Natural killer cell (primary cell): ENCODE measurements around the gene ARF3. TPM values are rescaled to one million over a fixed set of nuclear protein-coding genes. Genes with fewer than 3 reads are reported as not detected.

ENCODE experiments used
- ATAC-seq, 3 donors: fragments of 150-1000 bp in 2 of 3; fragments of 200-7000 bp in 1 of 3; cut with Tn5 transposase; 1 replicate in 1 of 3; 2 replicates in 2 of 3; pipeline ENCODE4 v1.10.0; 2021; ENCODE audit warnings: mild to moderate bottlenecking in 2 of 3, moderate library complexity in 2 of 3
- DNase-seq, 2 donors: peaks; one replicate each; pipeline versions ENCODE4 v3.0.0 to v3.0.0-alpha.2; 2013 to 2021; ENCODE audit warnings: mixed read lengths in 1 of 2
- H3K27ac ChIP-seq: one replicate; pipeline ENCODE4 v1.5.1; 2013; ENCODE audit warnings: mild to moderate bottlenecking, low read length
- H3K27me3 ChIP-seq: one replicate; pipeline ENCODE4 v1.6.1; 2013; ENCODE audit warnings: low read length; ENCODE audit not compliant: control insufficient read depth, insufficient read depth
- H3K36me3 ChIP-seq: one replicate; pipeline ENCODE4 v1.6.1; 2013; ENCODE audit warnings: low read length; ENCODE audit not compliant: control insufficient read depth, insufficient read depth
- H3K4me1 ChIP-seq: one replicate; pipeline ENCODE4 v1.6.1; 2013; ENCODE audit warnings: low read length; ENCODE audit not compliant: control insufficient read depth, insufficient read depth
- H3K4me3 ChIP-seq: one replicate; pipeline ENCODE4 v1.5.1; 2013; ENCODE audit warnings: low read length
- H3K9me3 ChIP-seq: one replicate; pipeline ENCODE4 v1.6.1; 2013; ENCODE audit warnings: low read length; ENCODE audit not compliant: control insufficient read depth, insufficient read depth
- H3K27ac Mint-ChIP-seq, 2 donors: one replicate each; pipeline ENCODE4 v1.8.0; 2022; ENCODE audit warnings: mild to moderate bottlenecking in 2 of 2, mixed read lengths in 2 of 2, moderate library complexity in 1 of 2
- H3K27me3 Mint-ChIP-seq, 2 donors: one replicate each; pipeline ENCODE4 v1.8.0; 2022; ENCODE audit warnings: low read depth in 2 of 2, mixed read lengths in 2 of 2
- H3K36me3 Mint-ChIP-seq: one replicate; pipeline ENCODE4 v1.8.0; 2022; ENCODE audit warnings: mixed read lengths
- H3K4me1 Mint-ChIP-seq, 2 donors: one replicate each; pipeline ENCODE4 v1.8.0; 2022; ENCODE audit warnings: mixed read lengths in 2 of 2
- H3K4me3 Mint-ChIP-seq: one replicate; pipeline ENCODE4 v1.8.0; 2022; ENCODE audit warnings: mild to moderate bottlenecking, moderate library complexity, mixed read lengths
- H3K9me3 Mint-ChIP-seq, 2 donors: one replicate each; pipeline ENCODE4 v1.8.0; 2022; ENCODE audit warnings: mixed read lengths in 2 of 2
- WGBS: methylation state at CpG from one replicate; pipeline ENCODE4 v1.1.7; 2013; ENCODE audit warnings: missing lambda C conversion rate; ENCODE audit not compliant: insufficient coverage; 5-methylcytosine and 5-hydroxymethylcytosine counted together
- intact Hi-C: fragments of 100-400 bp; cut with micrococcal nuclease; formaldehyde crosslinking; loops from one replicate; pipeline ENCODE4 v1.14.2; 2022
- total RNA-seq, 4 donors: library from RNA; stranded (reverse); fragments of 120-200 nt in 1 of 4; gene quantifications; one replicate each; pipeline versions ENCODE4 v1.2.3 to v1.2.4, GENCODE V29; 2013 to 2022
- TF ChIP-seq, protein P1 (sequence below): fragments of 200-600 bp; IDR thresholded peaks from one replicate; pipeline ENCODE4 v1.8.0; 2022; ENCODE audit warnings: antibody characterized with exemption

The ARF3 gene
- total RNA-seq, 3 donors from 2014 or later (not counting 1 experiment from before 2014, with no cell fraction given): 80.7 to 114 (median 88.4) TPM

DNA sequence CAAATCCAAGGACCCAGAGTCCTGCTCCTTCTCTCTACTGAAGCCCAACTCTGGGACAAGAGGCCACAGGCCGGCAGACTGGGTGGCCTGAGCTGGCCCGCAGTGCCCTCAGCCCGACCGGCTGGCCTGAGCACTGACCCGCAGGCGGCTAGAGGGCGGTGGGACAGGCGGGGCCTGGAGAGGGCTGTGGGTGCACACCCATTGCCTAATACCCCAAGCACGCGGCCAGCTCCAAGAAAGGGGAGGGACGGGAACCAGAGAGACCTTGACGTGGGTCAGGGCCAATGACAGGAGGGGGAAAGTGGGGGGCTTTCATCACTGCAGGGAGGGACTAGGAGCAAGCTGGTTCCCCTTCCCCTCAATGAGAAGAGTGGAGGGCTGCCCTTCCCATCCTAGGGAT, 16.2 kb upstream of the ARF3 start:
- no peak for DNase-seq
- no peaks in the 10 kb centered on the region for H3K9me3 Mint-ChIP-seq
- H3K4me1 Mint-ChIP-seq: peaks cover 41 to 53% of the 10 kb centered on the region in 2 donors
- Histone ChIP-seq H3K4me1 (peaks cover 61% of the 10 kb centered on the region), H3K27me3 (peaks cover 52% of the 10 kb centered on the region), H3K4me3 (no peak overlapping the region), H3K27ac (no peak overlapping the region), H3K36me3 (no peaks in the 10 kb centered on the region), H3K9me3 (no peaks in the 10 kb centered on the region)
- ATAC-seq: no peak
- peaks cover 27 to 42% of the 10 kb centered on the region in 2 donors for H3K27me3 Mint-ChIP-seq
- WGBS: 27% methylated on average over 12 of the region's 12 CpGs
- no peak overlapping the region for H3K27ac Mint-ChIP-seq
- TF ChIP-seq, protein P1, sequence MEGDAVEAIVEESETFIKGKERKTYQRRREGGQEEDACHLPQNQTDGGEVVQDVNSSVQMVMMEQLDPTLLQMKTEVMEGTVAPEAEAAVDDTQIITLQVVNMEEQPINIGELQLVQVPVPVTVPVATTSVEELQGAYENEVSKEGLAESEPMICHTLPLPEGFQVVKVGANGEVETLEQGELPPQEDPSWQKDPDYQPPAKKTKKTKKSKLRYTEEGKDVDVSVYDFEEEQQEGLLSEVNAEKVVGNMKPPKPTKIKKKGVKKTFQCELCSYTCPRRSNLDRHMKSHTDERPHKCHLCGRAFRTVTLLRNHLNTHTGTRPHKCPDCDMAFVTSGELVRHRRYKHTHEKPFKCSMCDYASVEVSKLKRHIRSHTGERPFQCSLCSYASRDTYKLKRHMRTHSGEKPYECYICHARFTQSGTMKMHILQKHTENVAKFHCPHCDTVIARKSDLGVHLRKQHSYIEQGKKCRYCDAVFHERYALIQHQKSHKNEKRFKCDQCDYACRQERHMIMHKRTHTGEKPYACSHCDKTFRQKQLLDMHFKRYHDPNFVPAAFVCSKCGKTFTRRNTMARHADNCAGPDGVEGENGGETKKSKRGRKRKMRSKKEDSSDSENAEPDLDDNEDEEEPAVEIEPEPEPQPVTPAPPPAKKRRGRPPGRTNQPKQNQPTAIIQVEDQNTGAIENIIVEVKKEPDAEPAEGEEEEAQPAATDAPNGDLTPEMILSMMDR: no peak
- H3K4me3 Mint-ChIP-seq: no peak overlapping the region
- no peaks in the 10 kb centered on the region for H3K36me3 Mint-ChIP-seq
- intact Hi-C loops: loop anchor here (10.0 kb wide), 1 partner anchor 49 kb away; the partner anchor contains the start of gene FKBP11

DNA sequence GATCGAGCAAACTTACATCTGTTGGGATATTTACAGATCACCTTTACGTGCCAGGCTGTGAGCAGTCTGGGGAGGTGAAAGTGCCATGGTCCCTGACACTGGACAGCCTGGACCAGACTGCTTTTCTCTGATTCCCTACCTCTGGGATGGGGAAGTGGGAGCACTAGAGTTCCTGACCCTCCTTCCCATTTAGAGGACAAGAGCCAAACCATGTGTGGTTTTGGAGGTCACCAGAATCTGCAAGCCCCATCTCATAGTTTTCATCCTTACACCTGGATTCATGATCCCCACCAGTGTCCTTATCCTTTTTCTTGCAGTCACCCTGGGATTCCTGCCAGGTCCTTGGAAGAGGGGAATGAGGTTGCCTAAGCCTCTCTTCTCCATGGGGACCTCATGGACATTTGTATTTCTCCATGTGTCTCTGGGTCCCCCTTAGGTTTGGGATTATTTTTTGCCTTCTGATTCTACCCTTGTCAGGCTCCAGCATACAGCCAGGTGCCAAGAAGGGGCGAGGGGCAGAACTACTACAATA, 15.7 kb upstream of the ARF3 start:
- Histone ChIP-seq H3K27me3 (peaks cover 52% of the 10 kb centered on the region), H3K9me3 (no peaks in the 10 kb centered on the region), H3K4me3 (no peak overlapping the region), H3K36me3 (no peaks in the 10 kb centered on the region), H3K4me1 (peaks cover 57% of the 10 kb centered on the region), H3K27ac (no peak overlapping the region)
- TF ChIP-seq, protein P1: no peak
- 22% methylated on average over 3 of the region's 3 CpGs for WGBS
- H3K4me1 Mint-ChIP-seq: peaks cover 41 to 52% of the 10 kb centered on the region in 2 donors
- peaks cover 27 to 42% of the 10 kb centered on the region in 2 donors for H3K27me3 Mint-ChIP-seq
- ATAC-seq: no peak
- no peak for DNase-seq
- no peak overlapping the region for H3K4me3 Mint-ChIP-seq
- H3K9me3 Mint-ChIP-seq: no peaks in the 10 kb centered on the region
- H3K27ac Mint-ChIP-seq: peak overlapping the region in 1 of 2 donors; percentile 15
- intact Hi-C loops: loop anchor here (10.0 kb wide), 1 partner anchor 48 kb away; the partner anchor contains the start of gene FKBP11
- H3K36me3 Mint-ChIP-seq: no peaks in the 10 kb centered on the region

DNA sequence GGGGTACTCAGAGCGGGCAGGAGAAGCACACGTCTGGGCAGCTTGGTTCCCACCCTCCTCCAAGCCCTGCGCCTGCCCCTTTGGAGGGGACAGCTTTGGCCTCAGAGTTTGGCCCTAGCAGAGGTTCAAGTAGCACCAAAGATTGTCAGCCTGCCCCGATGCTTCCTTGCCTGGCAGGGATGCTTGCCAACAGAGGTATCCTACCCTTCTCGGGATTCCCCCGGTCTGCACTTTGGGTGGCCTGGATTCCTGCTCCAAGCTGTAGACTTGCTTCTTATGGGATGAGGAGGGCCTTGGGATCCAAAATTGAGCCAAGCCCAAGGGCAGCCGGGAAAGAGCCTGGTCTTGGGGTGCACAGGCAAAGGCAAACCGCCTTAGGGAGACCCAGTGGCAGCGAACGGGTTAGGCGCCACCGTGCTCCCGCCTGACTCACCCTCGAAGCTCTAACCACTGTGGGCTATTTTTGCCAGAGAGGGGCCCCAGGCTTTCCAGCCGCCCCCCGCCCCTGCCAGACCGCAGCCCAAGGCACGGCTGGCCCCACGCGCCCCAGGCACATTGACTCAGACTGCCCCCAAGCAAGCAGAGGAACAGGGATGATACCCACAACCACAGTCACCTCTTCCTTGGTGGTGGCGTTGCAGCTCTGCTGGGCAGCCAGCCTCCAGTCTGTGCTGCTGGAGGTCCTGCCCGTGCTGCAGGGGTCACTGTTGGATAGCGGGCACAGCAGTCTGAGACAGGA, 15.1 kb upstream of the ARF3 start:
- Mint-ChIP-seq H3K4me3 (no peak overlapping the region), H3K27ac (peak overlapping the region in 1 of 2 donors; percentile 44), H3K27me3 (peaks cover 21 to 37% of the 10 kb centered on the region in 2 donors), H3K4me1 (peaks cover 35 to 46% of the 10 kb centered on the region in 2 donors), H3K9me3 (no peaks in the 10 kb centered on the region), H3K36me3 (no peaks in the 10 kb centered on the region)
- Histone ChIP-seq H3K27me3 (peaks cover 52% of the 10 kb centered on the region), H3K4me1 (peaks cover 50% of the 10 kb centered on the region), H3K9me3 (no peaks in the 10 kb centered on the region), H3K27ac (no peak overlapping the region), H3K36me3 (no peaks in the 10 kb centered on the region), H3K4me3 (no peak overlapping the region)
- 4% methylated on average over 23 of the region's 23 CpGs for WGBS
- peak; percentile 18 to 53 (median 37) for ATAC-seq
- intact Hi-C loops: loop anchor here (10.0 kb wide), 1 partner anchor 48 kb away; the partner anchor contains the start of gene FKBP11
- TF ChIP-seq, protein P1: no peak
- peak; percentile 32 to 43 for DNase-seq
